IPS-20b (cell line): Measurements from ENCODE around the gene EMC10.

Experiments used
- H3K27ac ChIP-seq: one replicate; pipeline ENCODE4 v1.5.1; 2013; ENCODE audit warnings: low read length
- H3K27me3 ChIP-seq: 2 replicates; pipeline ENCODE4 v1.6.1; 2013; ENCODE audit warnings: mild to moderate bottlenecking, low read length, inconsistent platforms; ENCODE audit not compliant: insufficient read depth
- H3K36me3 ChIP-seq: 2 replicates; pipeline ENCODE4 v1.6.1; 2013; ENCODE audit warnings: low read depth, mild to moderate bottlenecking, inconsistent platforms, low read length, moderate library complexity; ENCODE audit not compliant: insufficient read depth
- H3K4me1 ChIP-seq: 2 replicates; pipeline ENCODE4 v1.6.1; 2013; ENCODE audit warnings: mild to moderate bottlenecking, control low read depth, inconsistent platforms, low read length, moderate library complexity; ENCODE audit not compliant: insufficient read depth
- H3K4me3 ChIP-seq: 2 replicates; pipeline ENCODE4 v1.5.1; 2013; ENCODE audit warnings: mild to moderate bottlenecking, low read length, inconsistent platforms
- H3K9ac ChIP-seq: 2 replicates; pipeline ENCODE4 v1.6.1; 2013; ENCODE audit warnings: low read depth, mild to moderate bottlenecking, inconsistent platforms, low read length, moderate library complexity
- H3K9me3 ChIP-seq: 2 replicates; pipeline ENCODE4 v1.6.1; 2013; ENCODE audit warnings: mild to moderate bottlenecking, low read depth, low read length, inconsistent platforms; ENCODE audit not compliant: insufficient read depth

EMC10 gene

GRCh38 chr19:50481351-50482149 lies 5.2 kb downstream of the EMC10 start:
- no peak overlapping the region for H3K27ac ChIP-seq
- H3K4me1 ChIP-seq, result no peaks in the 10 kb centered on the region
- peaks cover 44% of the 10 kb centered on the region for H3K9me3 ChIP-seq
- no peak overlapping the region for H3K4me3 ChIP-seq
- H3K36me3 ChIP-seq, result peaks cover 19% of the 10 kb centered on the region; the same call in 1 of the 2 replicates
- H3K9ac ChIP-seq, result no peak overlapping the region
- H3K27me3 ChIP-seq, result peaks cover 1% of the 10 kb centered on the region; the same call in 1 of the 2 replicates

DNA sequence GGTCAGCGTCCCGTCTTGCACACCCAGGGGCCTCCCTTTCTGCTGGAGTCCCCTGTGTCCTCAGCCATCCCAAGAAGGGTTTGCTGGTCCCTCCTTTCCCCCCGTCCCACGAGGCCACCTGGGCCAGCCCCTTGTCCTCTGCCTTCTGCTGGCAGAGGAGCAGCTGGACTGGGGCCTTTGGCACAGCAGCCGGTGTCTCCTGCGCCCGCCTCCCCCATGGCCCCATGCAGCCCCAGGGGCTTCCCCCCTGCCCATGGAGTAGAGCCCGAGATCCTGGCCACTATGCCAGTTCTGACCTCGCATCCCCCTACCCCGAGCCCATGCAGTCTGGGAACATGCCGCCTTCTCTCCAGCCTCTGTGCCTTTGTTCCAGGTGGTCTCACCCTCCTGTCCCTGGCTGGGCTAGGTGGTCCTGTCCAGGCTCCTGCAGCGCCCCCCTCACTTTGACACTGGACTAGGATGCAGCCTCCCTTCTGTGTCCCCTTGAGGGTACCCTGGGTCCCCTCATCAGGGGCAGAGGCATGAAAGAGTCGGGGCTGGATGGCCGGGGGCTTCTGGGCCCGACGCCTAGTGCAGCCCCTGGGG lies 6.1 kb downstream of the EMC10 start:
- peaks cover 51% of the 10 kb centered on the region for H3K9me3 ChIP-seq
- no peak overlapping the region for H3K9ac ChIP-seq
- H3K36me3 ChIP-seq, result peaks cover 19% of the 10 kb centered on the region; the same call in 1 of the 2 replicates
- peaks cover 10% of the 10 kb centered on the region for H3K27me3 ChIP-seq
- no peak overlapping the region for H3K4me3 ChIP-seq
- no peaks in the 10 kb centered on the region for H3K4me1 ChIP-seq
- H3K27ac ChIP-seq, result no peak overlapping the region

- H3K9me3 ChIP-seq, result peaks cover 51% of the 10 kb centered on the region
- H3K27me3 ChIP-seq, result peaks cover 15% of the 10 kb centered on the region
- no peak overlapping the region for H3K9ac ChIP-seq
- no peaks in the 10 kb centered on the region for H3K4me1 ChIP-seq
- H3K27ac ChIP-seq, result no peak overlapping the region
- peaks cover 19% of the 10 kb centered on the region; the same call in 1 of the 2 replicates for H3K36me3 ChIP-seq
- no peak overlapping the region for H3K4me3 ChIP-seq
Observed at GRCh38 chr19:50482916-50483315, 6.6 kb downstream of the EMC10 start.

- H3K36me3 ChIP-seq, result peaks cover 7% of the 10 kb centered on the region; the same call in 1 of the 2 replicates
- H3K4me1 ChIP-seq, result no peaks in the 10 kb centered on the region
Observed at GRCh38 chr19:50485284-50485955, 9.1 kb downstream of the EMC10 start.

DNA sequence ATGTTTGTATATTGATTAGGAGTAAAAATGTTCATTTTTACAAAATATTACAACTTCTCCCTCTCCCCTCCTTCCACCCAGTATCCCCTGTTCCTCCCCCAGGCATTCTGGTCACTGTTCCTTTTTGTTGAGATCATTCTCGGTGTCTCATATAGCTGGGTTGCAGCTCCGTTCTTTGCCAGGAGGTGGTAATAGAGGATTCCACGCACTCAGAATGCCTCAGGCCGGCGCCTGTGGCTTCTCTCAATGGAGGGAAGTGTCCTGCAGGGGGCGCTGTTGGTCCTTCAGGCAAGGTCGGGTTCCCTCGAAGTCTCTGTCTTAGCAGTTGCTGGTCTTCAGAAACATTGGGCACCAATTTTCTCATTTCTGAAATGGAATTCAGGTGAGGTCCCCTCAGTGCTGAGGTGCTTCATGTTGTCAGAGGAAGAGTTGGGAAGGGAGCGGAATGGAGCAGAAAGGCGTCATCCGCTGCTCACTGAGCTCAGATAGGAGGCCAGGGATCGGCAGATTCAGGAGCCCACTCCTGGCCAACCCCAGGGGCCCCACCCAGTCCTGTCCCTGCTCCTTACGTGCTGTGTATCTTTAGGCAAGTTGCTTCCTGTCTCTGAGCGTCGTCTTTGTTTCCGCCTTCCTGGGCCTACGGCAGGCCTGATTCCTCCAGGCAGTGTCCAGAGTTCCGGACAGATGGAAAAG lies 10.7 kb downstream of the EMC10 start:
- no peak overlapping the region for H3K9ac ChIP-seq
- peaks cover 50% of the 10 kb centered on the region for H3K9me3 ChIP-seq
- H3K27ac ChIP-seq, result no peak overlapping the region
- no peaks in the 10 kb centered on the region for H3K4me1 ChIP-seq
- H3K36me3 ChIP-seq, result 0 out of 2 replicates have a peak, but pooled peaks cover 7% of the 10 kb centered on the region
- H3K27me3 ChIP-seq, result peaks cover 54% of the 10 kb centered on the region
- no peak overlapping the region for H3K4me3 ChIP-seq

More at GRCh38 chr19:50485284-50485955, 9.1 kb downstream of the EMC10 start:
- peaks cover 39% of the 10 kb centered on the region for H3K27me3 ChIP-seq
- H3K9ac ChIP-seq, result no peak overlapping the region
- H3K4me3 ChIP-seq, result no peak overlapping the region
- H3K27ac ChIP-seq, result no peak overlapping the region
- peaks cover 43% of the 10 kb centered on the region for H3K9me3 ChIP-seq

- Histone ChIP-seq H3K9ac (no peak overlapping the region), H3K4me3 (no peak overlapping the region), H3K27me3 (peaks cover 70% of the 10 kb centered on the region), H3K9me3 (peaks cover 51% of the 10 kb centered on the region), H3K27ac (no peak overlapping the region), H3K4me1 (no peaks in the 10 kb centered on the region), H3K36me3 (no peaks in the 10 kb centered on the region)
Observed at GRCh38 chr19:50488389-50489194, 12.3 kb downstream of the EMC10 start.

GRCh38 chr19:50489461-50490011 lies 13.2 kb downstream of the EMC10 start:
- H3K36me3 ChIP-seq, result no peaks in the 10 kb centered on the region
- H3K9me3 ChIP-seq, result peaks cover 53% of the 10 kb centered on the region
- no peak overlapping the region for H3K9ac ChIP-seq
- H3K27ac ChIP-seq, result no peak overlapping the region
- peaks cover 79% of the 10 kb centered on the region for H3K27me3 ChIP-seq
- no peaks in the 10 kb centered on the region for H3K4me1 ChIP-seq
- H3K4me3 ChIP-seq, result no peak overlapping the region; the same call in 1 of the 2 replicates

DNA sequence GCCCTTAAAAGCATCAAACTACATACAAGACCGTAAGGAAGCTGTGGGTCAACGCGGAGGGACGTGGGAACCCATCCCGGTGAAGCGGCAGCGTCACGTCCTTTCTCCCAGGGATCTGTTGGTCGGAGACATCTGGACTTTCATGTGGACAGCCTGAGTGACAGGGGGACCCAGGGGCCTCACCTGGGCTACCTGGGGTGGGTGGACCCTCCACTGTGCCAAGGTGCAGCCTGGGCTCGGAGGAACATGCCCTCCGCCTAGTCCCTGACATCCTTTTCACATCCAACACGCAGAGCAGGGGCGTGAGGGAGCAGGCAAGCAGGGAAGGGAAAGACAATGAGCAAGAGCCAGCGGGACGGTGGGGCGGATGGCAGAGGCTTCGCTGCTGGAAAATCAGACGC lies 14.1 kb downstream of the EMC10 start:
- H3K27ac ChIP-seq, result no peak overlapping the region
- H3K9me3 ChIP-seq, result peaks cover 53% of the 10 kb centered on the region
- H3K36me3 ChIP-seq, result no peaks in the 10 kb centered on the region
- no peaks in the 10 kb centered on the region for H3K4me1 ChIP-seq
- H3K9ac ChIP-seq, result no peak overlapping the region
- peaks cover 87% of the 10 kb centered on the region for H3K27me3 ChIP-seq
- no peak overlapping the region for H3K4me3 ChIP-seq

DNA sequence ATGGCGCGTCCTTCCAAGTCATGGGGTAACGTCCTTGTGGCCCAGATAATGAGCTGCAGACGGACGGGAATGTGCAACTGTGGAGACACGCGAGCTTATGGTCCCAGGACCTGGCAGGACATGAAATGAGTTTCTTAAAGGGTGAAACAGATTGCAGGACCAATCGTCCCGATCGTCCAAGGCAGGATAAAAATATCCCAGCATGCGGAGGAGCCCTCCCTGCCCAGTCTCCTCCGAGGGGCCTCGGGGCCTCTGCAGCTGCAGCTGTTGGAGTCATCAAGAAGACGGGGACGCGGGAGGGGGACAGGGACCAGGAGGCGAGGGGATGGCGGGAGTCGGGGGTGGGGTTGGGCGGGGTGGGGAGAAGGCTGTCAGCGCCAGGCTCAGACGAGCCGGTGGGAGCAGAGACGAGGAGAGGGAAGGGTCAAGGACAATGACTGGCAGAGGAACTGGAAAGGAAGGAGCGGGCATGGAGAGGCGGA lies 14.7 kb downstream of the EMC10 start:
- Histone ChIP-seq H3K4me1 (no peaks in the 10 kb centered on the region), H3K36me3 (no peaks in the 10 kb centered on the region), H3K27me3 (peaks cover 89% of the 10 kb centered on the region), H3K9me3 (peaks cover 47% of the 10 kb centered on the region), H3K4me3 (no peak overlapping the region), H3K9ac (no peak overlapping the region), H3K27ac (no peak overlapping the region)

GRCh38 chr19:50492303-50493052 lies 16.2 kb downstream of the EMC10 start:
- H3K4me1 ChIP-seq, result no peaks in the 10 kb centered on the region
- peaks cover 92% of the 10 kb centered on the region for H3K27me3 ChIP-seq
- no peak overlapping the region for H3K9ac ChIP-seq

More at GRCh38 chr19:50492303-50493052, 16.2 kb downstream of the EMC10 start:
- no peaks in the 10 kb centered on the region for H3K36me3 ChIP-seq
- H3K9me3 ChIP-seq, result peaks cover 33% of the 10 kb centered on the region
- no peak overlapping the region for H3K4me3 ChIP-seq
- H3K27ac ChIP-seq, result no peak overlapping the region
